Gastrocnemius medialis (tissue), 4 donors: ENCODE data around the gene HAUS7.

ENCODE experiments used
- POLR2A ChIP-seq, 2 donors: fragments of 450-650 bp; IDR thresholded peaks; one replicate each; pipeline ENCODE4 v1.6.1; 2017; ENCODE audit warnings: antibody characterized with exemption in 2 of 2, mild to moderate bottlenecking in 2 of 2, moderate library complexity in 2 of 2
- TF ChIP-seq, protein P1 (sequence below), 5 experiments: fragments of 450-650 bp in 3 of 5; fragments of 200-600 bp in 2 of 5; sonication (generic) in 2 of 5; IDR thresholded peaks in 4 of 5; conservative IDR thresholded peaks in 1 of 5; 1 replicate in 4 of 5; 2 replicates in 1 of 5; pipeline ENCODE4 v1.5.1; 2016 to 2019; ENCODE audit warnings: antibody characterized with exemption in 5 of 5, mild to moderate bottlenecking in 3 of 5, moderate library complexity in 3 of 5

DNA sequence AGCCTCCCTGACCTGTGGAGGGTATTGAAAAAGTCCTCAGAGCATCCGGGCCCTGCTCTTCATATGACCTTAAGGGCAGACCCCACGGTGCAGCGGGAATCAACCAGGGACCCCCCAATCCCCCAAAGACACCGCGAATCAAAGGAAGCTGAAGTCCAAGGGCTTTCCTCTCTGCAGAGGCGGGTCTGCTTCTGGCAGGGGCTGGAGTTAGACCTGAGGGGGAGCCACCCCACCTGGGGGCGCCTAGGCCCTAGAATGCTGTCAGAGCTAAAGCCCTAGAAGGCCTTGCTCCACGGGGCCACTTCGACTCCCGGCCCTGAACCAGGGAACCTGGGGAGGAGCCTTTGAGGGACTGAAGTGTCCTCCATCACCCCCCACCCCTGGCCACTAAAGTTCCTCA lies 2.8 kb upstream of the HAUS7 start:
- TF ChIP-seq, protein P1, sequence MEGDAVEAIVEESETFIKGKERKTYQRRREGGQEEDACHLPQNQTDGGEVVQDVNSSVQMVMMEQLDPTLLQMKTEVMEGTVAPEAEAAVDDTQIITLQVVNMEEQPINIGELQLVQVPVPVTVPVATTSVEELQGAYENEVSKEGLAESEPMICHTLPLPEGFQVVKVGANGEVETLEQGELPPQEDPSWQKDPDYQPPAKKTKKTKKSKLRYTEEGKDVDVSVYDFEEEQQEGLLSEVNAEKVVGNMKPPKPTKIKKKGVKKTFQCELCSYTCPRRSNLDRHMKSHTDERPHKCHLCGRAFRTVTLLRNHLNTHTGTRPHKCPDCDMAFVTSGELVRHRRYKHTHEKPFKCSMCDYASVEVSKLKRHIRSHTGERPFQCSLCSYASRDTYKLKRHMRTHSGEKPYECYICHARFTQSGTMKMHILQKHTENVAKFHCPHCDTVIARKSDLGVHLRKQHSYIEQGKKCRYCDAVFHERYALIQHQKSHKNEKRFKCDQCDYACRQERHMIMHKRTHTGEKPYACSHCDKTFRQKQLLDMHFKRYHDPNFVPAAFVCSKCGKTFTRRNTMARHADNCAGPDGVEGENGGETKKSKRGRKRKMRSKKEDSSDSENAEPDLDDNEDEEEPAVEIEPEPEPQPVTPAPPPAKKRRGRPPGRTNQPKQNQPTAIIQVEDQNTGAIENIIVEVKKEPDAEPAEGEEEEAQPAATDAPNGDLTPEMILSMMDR (IDR thresholded peaks at IDR 0.05 in 4 of 5, conservative IDR thresholded peaks at IDR 0.05 in 1 of 5): no peak
- no peak for TF ChIP-seq POLR2A (IDR thresholded peaks at IDR 0.05)
